Measurements from ENCODE around the gene SH3BP4. TPM values are rescaled to one million over a fixed set of nuclear protein-coding genes. Genes with fewer than 3 reads are reported as not detected.
"Not testable (repeated sequence)": the region's sequence is repeated elsewhere in the genome, so short reads cannot be mapped to it uniquely, and the experiment has no call there.

The SH3BP4 gene
- total RNA-seq, 4 donors from 2014 or later: 29.3 to 63.0 (median 42.9) TPM

- Histone ChIP-seq H3K4me3 (no peak overlapping the region), H3K27ac (no peak overlapping the region), H3K4me1 (peaks cover 0 to 33% (median 0%) of the 10 kb centered on the region in 3 donors), H3K27me3 (no peaks in the 10 kb centered on the region), H3K9me3 (peaks cover 0 to 8% (median 0%) of the 10 kb centered on the region in 3 donors), H3K36me3 (no peaks in the 10 kb centered on the region)
- no peak for ATAC-seq
- TF ChIP-seq POLR2AphosphoS5 (IDR thresholded peaks at IDR 0.05) (no peak), POLR2A (IDR thresholded peaks at IDR 0.05) (no peak), CTCF (IDR thresholded peaks at IDR 0.05) (no peak), EP300 (IDR thresholded peaks at IDR 0.05) (no peak)
- 75 to 96% methylated on average over 3 to 5 of the region's 5 CpGs for WGBS, 2 donors (ENCODE audit: low coverage in 1 of 2)
Observed at GRCh38 chr2:235011607-235011928, 59.8 kb downstream of the SH3BP4 start.

DNA sequence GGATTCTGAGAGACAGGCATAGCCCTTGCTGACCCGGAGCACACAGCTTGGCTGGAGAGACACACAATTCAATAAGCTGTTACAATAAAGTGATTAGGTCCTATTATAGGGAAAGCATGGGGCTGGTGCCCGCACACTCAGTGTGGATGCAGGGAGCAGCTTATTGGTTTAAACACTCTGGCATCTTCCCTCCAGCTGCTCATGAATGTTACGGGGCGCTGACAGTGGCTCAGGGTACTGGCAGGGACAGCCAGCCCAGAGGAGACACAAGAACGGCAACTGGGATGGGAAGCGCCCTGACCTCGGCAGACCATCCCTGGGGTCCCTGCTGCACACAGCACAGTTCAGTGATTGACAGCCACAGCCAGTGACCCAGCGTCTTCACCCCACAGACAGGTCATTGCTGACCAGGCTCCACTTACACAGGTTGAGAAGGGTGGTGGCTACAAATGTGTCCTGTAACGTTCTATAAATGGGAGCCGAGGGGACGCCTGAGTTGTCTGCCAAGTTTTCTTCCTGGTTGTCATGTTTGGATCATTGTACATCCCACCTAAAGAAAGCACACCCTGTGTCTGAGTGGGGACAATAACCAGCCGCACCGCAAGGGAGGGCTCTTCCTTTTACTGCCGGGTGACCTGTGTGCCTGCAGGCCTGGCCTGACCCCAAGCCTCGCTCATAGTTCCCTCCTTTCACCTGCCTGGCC lies 60.3 kb downstream of the SH3BP4 start:
- Histone ChIP-seq H3K27me3 (no peaks in the 10 kb centered on the region), H3K27ac (no peak overlapping the region), H3K9me3 (peaks cover 0 to 8% (median 0%) of the 10 kb centered on the region in 3 donors), H3K4me1 (peaks cover 0 to 28% (median 0%) of the 10 kb centered on the region in 3 donors), H3K4me3 (no peak overlapping the region), H3K36me3 (no peaks in the 10 kb centered on the region)
- TF ChIP-seq EP300 (IDR thresholded peaks at IDR 0.05) (no peak), POLR2AphosphoS5 (IDR thresholded peaks at IDR 0.05) (no peak), POLR2A (IDR thresholded peaks at IDR 0.05) (no peak), CTCF (IDR thresholded peaks at IDR 0.05) (no peak)
- ATAC-seq: no peak
- WGBS, 2 donors (ENCODE audit: low coverage in 1 of 2): 40 to 93% methylated on average over 1 to 6 of the region's 15 CpGs

DNA sequence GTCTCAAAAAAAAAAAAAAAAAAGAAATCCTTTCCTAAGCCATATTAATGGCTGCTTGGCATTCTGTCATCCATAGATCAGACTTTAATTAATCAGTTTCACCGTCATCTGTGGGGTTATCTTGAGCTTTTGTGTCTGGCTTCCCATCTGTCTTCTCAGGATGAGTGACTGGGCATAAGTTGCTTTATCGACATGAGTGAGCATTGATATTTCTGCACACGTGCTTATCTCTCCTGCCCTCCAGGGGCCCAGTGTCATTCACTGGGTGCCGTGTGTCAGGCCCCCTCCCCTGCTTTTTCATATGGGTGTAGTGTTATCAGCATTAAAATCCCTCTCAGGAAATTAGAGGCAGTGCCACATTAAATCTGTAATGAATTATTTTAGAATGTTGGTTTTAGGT lies 65.6 kb downstream of the SH3BP4 start:
- no peaks in the 10 kb centered on the region for H3K36me3 ChIP-seq
- TF ChIP-seq EP300 (IDR thresholded peaks at IDR 0.05): no peak
- no peak for TF ChIP-seq POLR2AphosphoS5 (IDR thresholded peaks at IDR 0.05)
- TF ChIP-seq CTCF (IDR thresholded peaks at IDR 0.05): no peak
- no peak for TF ChIP-seq POLR2A (IDR thresholded peaks at IDR 0.05)
- no peaks in the 10 kb centered on the region for H3K27me3 ChIP-seq
- no peak for ATAC-seq
- WGBS, 2 donors (ENCODE audit: low coverage in 1 of 2): 65 to 76% methylated on average over 4 of the region's 4 CpGs
- H3K27ac ChIP-seq: no peak overlapping the region
- H3K9me3 ChIP-seq: peaks cover 0 to 8% (median 0%) of the 10 kb centered on the region in 3 donors
- no peaks in the 10 kb centered on the region for H3K4me1 ChIP-seq
- no peak overlapping the region for H3K4me3 ChIP-seq

DNA sequence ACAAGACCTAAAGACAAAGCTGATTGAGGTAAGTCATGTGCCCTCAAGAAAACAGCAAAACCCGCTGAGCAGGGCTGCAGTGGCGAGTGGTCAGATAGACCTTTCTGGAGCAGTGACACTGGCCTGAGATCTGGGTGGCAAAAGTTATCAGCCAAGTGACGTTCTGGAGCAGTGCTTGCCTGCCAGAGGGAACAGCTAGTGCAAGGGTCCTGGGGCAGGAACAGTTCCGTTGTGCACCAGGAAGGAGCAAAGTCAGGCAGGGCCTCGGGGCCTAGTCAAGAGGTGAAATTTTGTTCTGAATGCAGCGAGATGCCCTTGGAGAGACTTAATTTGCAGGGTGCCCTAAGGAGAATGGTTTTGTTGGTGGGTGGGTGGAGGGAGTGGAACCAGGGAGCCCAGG lies 67.0 kb downstream of the SH3BP4 start:
- Histone ChIP-seq H3K9me3 (peaks cover 0 to 8% (median 0%) of the 10 kb centered on the region in 3 donors), H3K27me3 (no peaks in the 10 kb centered on the region), H3K36me3 (no peaks in the 10 kb centered on the region), H3K4me1 (no peaks in the 10 kb centered on the region), H3K27ac (no peak overlapping the region), H3K4me3 (no peak overlapping the region)
- no peak for ATAC-seq
- TF ChIP-seq CTCF (IDR thresholded peaks at IDR 0.05): no peak
- no peak for TF ChIP-seq EP300 (IDR thresholded peaks at IDR 0.05)
- TF ChIP-seq POLR2AphosphoS5 (IDR thresholded peaks at IDR 0.05): no peak
- no peak for TF ChIP-seq POLR2A (IDR thresholded peaks at IDR 0.05)
- 95 to 100% methylated on average over 1 to 3 of the region's 6 CpGs for WGBS, 2 donors (ENCODE audit: low coverage in 1 of 2)

GRCh38 chr2:235020141-235020540 lies 68.3 kb downstream of the SH3BP4 start:
- H3K27ac ChIP-seq, H3K27me3 ChIP-seq, H3K4me1 ChIP-seq, H3K36me3 ChIP-seq, H3K9me3 ChIP-seq, ATAC-seq, H3K4me3 ChIP-seq: not testable (repeated sequence)
- WGBS, 2 donors (ENCODE audit: low coverage in 1 of 2): 90 to 93% methylated on average over 3 to 4 of the region's 4 CpGs

All from gastroesophageal sphincter (tissue), 4 donors.